ENCODE results near the gene CIART. TPM values are rescaled to one million over a fixed set of nuclear protein-coding genes. Genes with fewer than 3 reads are reported as not detected.

CIART gene
- total and polyA plus RNA-seq, 2 donors (not counting 3 experiments of a cell fraction or from before 2014, with no cell fraction given) = 2.4 to 4.3 TPM

DNA sequence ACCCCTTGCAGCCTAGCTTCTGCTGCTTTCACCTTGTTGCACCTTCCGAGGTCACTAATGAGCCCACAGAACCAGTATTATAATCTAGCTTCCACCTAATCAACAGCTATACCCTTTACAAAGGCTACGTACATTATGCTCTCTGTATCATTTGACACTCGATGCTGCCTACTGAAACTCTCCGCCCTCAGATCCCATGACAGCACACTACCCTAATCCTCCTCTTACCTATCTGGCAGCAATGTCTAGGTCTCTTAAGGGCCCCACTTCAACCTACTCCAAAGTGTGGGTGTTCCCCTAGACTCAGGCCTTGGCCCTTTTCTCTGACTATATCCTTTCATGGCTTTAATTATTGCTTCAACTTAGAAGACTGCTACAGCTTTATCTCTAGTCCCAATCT is 6.5 kb downstream of the CIART start:
- DNase-seq (ENCODE audit: low read depth, low spot score) (no peak), FAIRE-seq (no peak)
- no peak overlapping the region for H3K9ac ChIP-seq (replicated peaks; ENCODE audit: extremely low read depth, insufficient read depth, low read length)
- POLR2A ChIA-PET = no interaction called here
- dilution Hi-C loops (cut with MboI; ENCODE audit: extremely low pct_ligation_motif_present, low sequenced_read_pairs) (no loop called here), intact Hi-C loops (cut with micrococcal nuclease) (no loop called here)
- peaks cover 8% of the 10 kb centered on the region for H3K4me1 ChIP-seq (ENCODE audit: control insufficient read depth, extremely low read depth, insufficient read depth, low read length)
- H3K4me3 ChIP-seq (replicated peaks in 1 of 3; ENCODE audit: insufficient read depth in 1 of 3, low read depth in 1 of 3, low read length in 3 of 3) = no peak overlapping the region
- peaks cover under 1% of the 10 kb centered on the region for H3K79me2 ChIP-seq (ENCODE audit: control insufficient read depth, insufficient read depth, low read length)
- peaks cover 0 to 3% of the 10 kb centered on the region in 2 experiments for H3K27me3 ChIP-seq (ENCODE audit: control insufficient read depth in 2 of 2, insufficient read depth in 2 of 2, low read length in 2 of 2)
- H3K9me1 ChIP-seq (replicated peaks; ENCODE audit: control insufficient read depth, extremely low read depth, insufficient read depth, low read length) = no peaks in the 10 kb centered on the region
- no peaks in the 10 kb centered on the region for H4K20me1 ChIP-seq (replicated peaks; ENCODE audit: control insufficient read depth, extremely low read depth, insufficient read depth, low read length)
- CTCF ChIA-PET = interaction anchor here (0.5 to 3.5 kb wide), 2 partner anchors 33 to 270 kb away, joined by 3 to 14 read pairs; no protein-coding TSS in a partner anchor
- TF ChIP-seq, protein P1, sequence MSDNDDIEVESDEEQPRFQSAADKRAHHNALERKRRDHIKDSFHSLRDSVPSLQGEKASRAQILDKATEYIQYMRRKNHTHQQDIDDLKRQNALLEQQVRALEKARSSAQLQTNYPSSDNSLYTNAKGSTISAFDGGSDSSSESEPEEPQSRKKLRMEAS (IDR thresholded peaks at IDR 0.05; ENCODE audit: insufficient read depth, insufficient read length) = no peak
- TF ChIP-seq FOS (IDR thresholded peaks at IDR 0.05; ENCODE audit: borderline replicate concordance, insufficient read depth, low read length) (no peak), POLR2A (IDR thresholded peaks at IDR 0.05; ENCODE audit: low read depth, low read length) (no peak), EZH2 (IDR thresholded peaks at IDR 0.05; ENCODE audit: borderline replicate concordance, low read depth, low read length, severe bottlenecking) (no peak), GATA2 (IDR thresholded peaks at IDR 0.05; ENCODE audit: insufficient read depth, insufficient read length, low read depth, low read length) (no peak), MYC (IDR thresholded peaks at IDR 0.05; ENCODE audit: low read depth, low read length) (no peak), POLR2AphosphoS5 (IDR thresholded peaks at IDR 0.05; ENCODE audit: insufficient read depth, low read depth, low read length) (no peak), JUN (IDR thresholded peaks at IDR 0.05; ENCODE audit: borderline replicate concordance, insufficient read depth, insufficient read length, low read depth) (no peak)
- TF ChIP-seq, protein P2, sequence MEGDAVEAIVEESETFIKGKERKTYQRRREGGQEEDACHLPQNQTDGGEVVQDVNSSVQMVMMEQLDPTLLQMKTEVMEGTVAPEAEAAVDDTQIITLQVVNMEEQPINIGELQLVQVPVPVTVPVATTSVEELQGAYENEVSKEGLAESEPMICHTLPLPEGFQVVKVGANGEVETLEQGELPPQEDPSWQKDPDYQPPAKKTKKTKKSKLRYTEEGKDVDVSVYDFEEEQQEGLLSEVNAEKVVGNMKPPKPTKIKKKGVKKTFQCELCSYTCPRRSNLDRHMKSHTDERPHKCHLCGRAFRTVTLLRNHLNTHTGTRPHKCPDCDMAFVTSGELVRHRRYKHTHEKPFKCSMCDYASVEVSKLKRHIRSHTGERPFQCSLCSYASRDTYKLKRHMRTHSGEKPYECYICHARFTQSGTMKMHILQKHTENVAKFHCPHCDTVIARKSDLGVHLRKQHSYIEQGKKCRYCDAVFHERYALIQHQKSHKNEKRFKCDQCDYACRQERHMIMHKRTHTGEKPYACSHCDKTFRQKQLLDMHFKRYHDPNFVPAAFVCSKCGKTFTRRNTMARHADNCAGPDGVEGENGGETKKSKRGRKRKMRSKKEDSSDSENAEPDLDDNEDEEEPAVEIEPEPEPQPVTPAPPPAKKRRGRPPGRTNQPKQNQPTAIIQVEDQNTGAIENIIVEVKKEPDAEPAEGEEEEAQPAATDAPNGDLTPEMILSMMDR (IDR thresholded peaks at IDR 0.05; ENCODE audit: extremely low read depth in 1 of 2, insufficient read depth in 1 of 2, low read depth in 1 of 2, low read length in 2 of 2) = no peak
- H3K9me3 ChIP-seq (replicated peaks; ENCODE audit: control insufficient read depth, insufficient read depth, low read length) = no peaks in the 10 kb centered on the region
- no peak overlapping the region for H2AFZ ChIP-seq (ENCODE audit: low read depth, low read length)
- no peaks in the 10 kb centered on the region for H3K36me3 ChIP-seq (ENCODE audit: control insufficient read depth in 2 of 2, extremely low read depth in 1 of 2, insufficient read depth in 2 of 2, low read length in 2 of 2)
- BruUV-seq (replicated peaks) = no TSS peak
- no peak overlapping the region for H3K4me2 ChIP-seq (ENCODE audit: insufficient read depth, low read length)
- no peak overlapping the region for H3K27ac ChIP-seq (ENCODE audit: insufficient read depth, low read depth, low read length)
